Esophagus squamous epithelium (tissue), 5 donors: ENCODE results near the gene MZF1. TPM values are rescaled to one million over a fixed set of nuclear protein-coding genes. Genes with fewer than 3 reads are reported as not detected.

Experiments
- DNase-seq: peaks from one replicate; lab custom pipeline; 2025; lab: John Stamatoyannopoulos, UW
- H3K27ac ChIP-seq, 4 donors: fragments of 200-600 bp; sonication (generic); one replicate each; pipeline ENCODE4 v1.5.1; 2016 to 2019; ENCODE audit warnings: mild to moderate bottlenecking in 1 of 4
- H3K27me3 ChIP-seq, 4 donors: fragments of 200-600 bp; sonication (generic); 1 replicate in 3 of 4; 2 replicates in 1 of 4; pipeline versions ENCODE4 v1.5.1 to v1.6.0; 2017 to 2021; ENCODE audit warnings: antibody characterized with exemption in 1 of 4
- H3K36me3 ChIP-seq, 3 donors: fragments of 200-600 bp; sonication (generic); one replicate each; pipeline ENCODE4 v1.5.1; 2016 to 2019
- H3K4me1 ChIP-seq, 3 donors: fragments of 200-600 bp; sonication (generic); one replicate each; pipeline ENCODE4 v1.5.1; 2017 to 2019
- H3K4me3 ChIP-seq, 4 donors: fragments of 200-600 bp; sonication (generic); 1 replicate in 3 of 4; 2 replicates in 1 of 4; pipeline ENCODE4 v1.5.1; 2016 to 2019; ENCODE audit warnings: mild to moderate bottlenecking in 2 of 4, moderate library complexity in 1 of 4
- H3K9me3 ChIP-seq, 3 donors: fragments of 200-600 bp; sonication (generic); one replicate each; pipeline ENCODE4 v1.5.1; 2016 to 2019
- POLR2A ChIP-seq, 4 donors: fragments of 450-650 bp; IDR thresholded peaks; one replicate each; pipeline ENCODE4 v1.6.1; 2017; ENCODE audit warnings: antibody characterized with exemption in 4 of 4, mild to moderate bottlenecking in 4 of 4, moderate library complexity in 3 of 4
- WGBS, 2 donors: methylation state at CpG; one replicate each; pipeline ENCODE4 v1.1.5; 2018; 5-methylcytosine and 5-hydroxymethylcytosine counted together
- intact Hi-C: fragments of 100-400 bp; cut with DNase I; formaldehyde crosslinking; loops from one replicate; pipeline ENCODE4 v1.15.0; 2022
- total RNA-seq, 4 donors: library from RNA; depleted of rRNA; stranded (reverse); fragments of >200 nt; gene quantifications; one replicate each; pipeline ENCODE4 v1.1.0, GENCODE V29; 2016
- TF ChIP-seq, protein P1 (sequence below), 6 experiments: fragments of 450-650 bp in 4 of 6; fragments of 200-600 bp in 2 of 6; sonication (generic) in 2 of 6; IDR thresholded peaks; one replicate each; pipeline ENCODE4 v1.5.1; 2016 to 2019; ENCODE audit warnings: antibody characterized with exemption in 6 of 6, mild to moderate bottlenecking in 4 of 6, moderate library complexity in 4 of 6
- donor health status: DM: yes; HTN: yes; CAD: no.

MZF1 gene
- total RNA-seq, 4 donors from 2014 or later = 11.8 to 30.9 (median 21.7) TPM

DNA sequence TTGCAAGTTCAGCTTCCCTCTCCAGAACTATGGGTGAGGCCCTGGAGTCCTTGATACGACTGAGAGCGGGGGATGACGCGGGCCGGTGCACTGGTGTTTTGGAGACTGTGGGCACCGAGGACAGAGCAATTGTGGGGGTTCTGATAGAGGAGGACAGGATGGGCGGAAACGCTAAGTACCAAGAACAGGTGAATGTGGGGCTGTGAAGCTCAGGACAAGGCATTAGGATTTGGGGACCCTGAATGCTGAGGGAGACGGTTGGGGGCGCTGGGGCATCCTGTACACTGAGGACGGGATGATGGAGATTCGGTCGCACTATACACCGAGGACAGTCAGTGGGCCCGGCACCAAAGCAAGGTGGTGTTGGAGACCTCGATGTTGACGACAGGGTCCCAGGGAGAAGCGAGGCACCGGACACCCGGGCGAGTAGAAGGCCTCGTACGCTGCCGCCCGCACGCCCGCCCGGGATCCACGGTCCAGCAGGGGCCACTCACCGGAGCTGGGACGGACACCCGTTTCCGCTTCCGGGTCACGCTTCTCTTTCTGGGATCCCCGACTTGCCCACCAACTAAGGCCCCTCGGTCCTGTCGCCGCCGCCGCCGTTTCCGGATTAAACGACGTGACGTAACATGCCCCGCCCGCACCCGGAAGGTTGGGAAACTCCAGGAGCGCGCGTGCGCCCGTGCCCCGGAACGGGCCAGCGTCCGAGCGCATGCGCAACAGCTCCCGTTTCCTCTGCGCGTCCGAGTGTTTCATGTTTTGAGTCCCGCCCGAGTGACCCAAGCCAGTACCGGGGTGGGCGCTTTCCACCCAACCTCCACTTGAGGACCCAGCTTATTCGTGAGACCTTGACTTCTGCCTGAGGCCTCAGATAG, 18.4 kb downstream of the MZF1 start, which contains the start of gene CHMP2A:
TSS of gene CHMP2A (minus strand) at position 612 of the 875 bp plus-strand sequence. CDS start 893 bp downstream, outside the sequence.
- intact Hi-C loops = no loop called here
- 1 to 2% methylated on average over 14 to 18 of the region's 69 CpGs for WGBS, 2 donors
- peak within 1 kb of the TSS; percentile 55 to 79 (median 74) for H3K4me3 ChIP-seq
- H3K36me3 ChIP-seq = peaks cover 19 to 58% (median 41%) of the 10 kb centered on the region in 3 donors
- no peak for DNase-seq
- peak within 1 kb of the TSS; percentile 90 to 100 (median 97) for H3K27ac ChIP-seq
- no peaks in the 10 kb centered on the region for H3K27me3 ChIP-seq
- peaks cover 29 to 52% (median 33%) of the 10 kb centered on the region in 3 donors for H3K4me1 ChIP-seq
- TF ChIP-seq POLR2A (IDR thresholded peaks at IDR 0.05) = peak in 3 of 4 donors; percentile 71 to 75 (median 73)
- TF ChIP-seq, protein P1, sequence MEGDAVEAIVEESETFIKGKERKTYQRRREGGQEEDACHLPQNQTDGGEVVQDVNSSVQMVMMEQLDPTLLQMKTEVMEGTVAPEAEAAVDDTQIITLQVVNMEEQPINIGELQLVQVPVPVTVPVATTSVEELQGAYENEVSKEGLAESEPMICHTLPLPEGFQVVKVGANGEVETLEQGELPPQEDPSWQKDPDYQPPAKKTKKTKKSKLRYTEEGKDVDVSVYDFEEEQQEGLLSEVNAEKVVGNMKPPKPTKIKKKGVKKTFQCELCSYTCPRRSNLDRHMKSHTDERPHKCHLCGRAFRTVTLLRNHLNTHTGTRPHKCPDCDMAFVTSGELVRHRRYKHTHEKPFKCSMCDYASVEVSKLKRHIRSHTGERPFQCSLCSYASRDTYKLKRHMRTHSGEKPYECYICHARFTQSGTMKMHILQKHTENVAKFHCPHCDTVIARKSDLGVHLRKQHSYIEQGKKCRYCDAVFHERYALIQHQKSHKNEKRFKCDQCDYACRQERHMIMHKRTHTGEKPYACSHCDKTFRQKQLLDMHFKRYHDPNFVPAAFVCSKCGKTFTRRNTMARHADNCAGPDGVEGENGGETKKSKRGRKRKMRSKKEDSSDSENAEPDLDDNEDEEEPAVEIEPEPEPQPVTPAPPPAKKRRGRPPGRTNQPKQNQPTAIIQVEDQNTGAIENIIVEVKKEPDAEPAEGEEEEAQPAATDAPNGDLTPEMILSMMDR (IDR thresholded peaks at IDR 0.05) = peak in 1 of 6 experiments; percentile 38
- H3K9me3 ChIP-seq = no peaks in the 10 kb centered on the region

DNA sequence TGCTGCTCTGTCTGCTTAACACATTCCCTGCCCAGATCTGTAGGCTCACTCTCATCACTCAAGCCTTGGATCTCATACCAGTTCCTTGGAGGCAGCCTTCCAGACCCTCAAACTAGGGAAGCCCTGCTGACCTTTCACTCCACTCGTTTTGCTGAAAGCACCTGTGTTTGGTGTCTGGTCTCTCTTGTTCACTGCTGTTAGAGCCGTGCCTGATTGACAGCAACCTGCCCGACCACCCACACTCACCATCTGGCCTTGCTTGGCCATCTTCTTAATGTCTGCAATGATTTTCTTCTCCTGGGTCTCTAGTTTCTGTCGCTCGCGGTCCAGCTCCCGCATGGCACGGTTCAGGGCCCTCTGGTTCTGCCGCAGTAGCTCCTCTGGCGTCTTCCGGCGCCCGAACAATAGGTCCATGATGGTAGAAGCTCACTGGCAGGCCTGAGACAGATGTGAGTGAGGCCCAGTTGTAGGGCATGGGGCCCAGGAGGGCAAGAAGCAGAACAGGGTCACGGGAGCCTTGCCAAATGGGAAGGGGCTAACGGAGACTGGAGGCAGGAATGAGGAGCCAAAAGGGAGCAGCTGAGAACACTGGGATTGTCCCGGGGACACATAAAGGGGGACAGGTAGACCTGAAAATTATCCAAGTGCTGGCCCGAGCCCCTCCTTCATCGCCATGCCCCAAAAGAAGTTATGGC, 19.2 kb downstream of the MZF1 start:
- no peak for DNase-seq
- Histone ChIP-seq H3K4me3 (peak overlapping the region; percentile 55 to 79 (median 74)), H3K27ac (peak overlapping the region; percentile 90 to 100 (median 94)), H3K4me1 (peaks cover 25 to 52% (median 32%) of the 10 kb centered on the region in 3 donors), H3K27me3 (no peaks in the 10 kb centered on the region), H3K36me3 (peaks cover 26 to 66% (median 49%) of the 10 kb centered on the region in 3 donors), H3K9me3 (no peaks in the 10 kb centered on the region)
- 24 to 34% methylated on average over 9 to 16 of the region's 18 CpGs for WGBS, 2 donors
- no peak for TF ChIP-seq POLR2A (IDR thresholded peaks at IDR 0.05)
- TF ChIP-seq, protein P1 (IDR thresholded peaks at IDR 0.05) = no peak
- intact Hi-C loops = no loop called here

DNA sequence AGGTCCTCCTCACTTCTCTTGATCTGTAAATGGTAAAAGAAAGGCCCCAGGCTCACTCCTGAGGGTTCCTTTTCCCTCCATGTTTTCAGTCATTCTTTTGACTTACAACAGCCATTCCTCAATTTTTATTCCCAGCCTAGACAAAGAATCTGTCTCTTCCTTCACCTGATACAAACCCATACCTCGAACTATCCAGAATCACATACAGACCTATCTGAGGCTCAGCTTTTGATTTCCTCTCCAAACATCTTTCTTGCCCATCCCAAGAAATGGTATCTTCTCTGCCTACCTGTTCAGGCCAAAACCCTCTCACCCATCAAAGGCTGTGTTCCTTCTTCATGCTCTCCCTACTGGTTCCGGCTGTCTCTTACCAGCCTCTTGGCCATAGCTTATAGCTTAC, 20.5 kb downstream of the MZF1 start:
- TF ChIP-seq, protein P1 (IDR thresholded peaks at IDR 0.05) = no peak
- TF ChIP-seq POLR2A (IDR thresholded peaks at IDR 0.05) = no peak
- peaks cover 39 to 79% (median 62%) of the 10 kb centered on the region in 3 donors for H3K36me3 ChIP-seq
- no peak overlapping the region for H3K27ac ChIP-seq
- no peaks in the 10 kb centered on the region for H3K27me3 ChIP-seq
- H3K4me3 ChIP-seq = no peak overlapping the region
- intact Hi-C loops = no loop called here
- no peak for DNase-seq
- whole genome bisulfite sequencing, 2 donors = 80 to 89% methylated on average over 2 of the region's 2 CpGs
- no peaks in the 10 kb centered on the region for H3K9me3 ChIP-seq
- peaks cover 24 to 57% (median 32%) of the 10 kb centered on the region in 3 donors for H3K4me1 ChIP-seq

DNA sequence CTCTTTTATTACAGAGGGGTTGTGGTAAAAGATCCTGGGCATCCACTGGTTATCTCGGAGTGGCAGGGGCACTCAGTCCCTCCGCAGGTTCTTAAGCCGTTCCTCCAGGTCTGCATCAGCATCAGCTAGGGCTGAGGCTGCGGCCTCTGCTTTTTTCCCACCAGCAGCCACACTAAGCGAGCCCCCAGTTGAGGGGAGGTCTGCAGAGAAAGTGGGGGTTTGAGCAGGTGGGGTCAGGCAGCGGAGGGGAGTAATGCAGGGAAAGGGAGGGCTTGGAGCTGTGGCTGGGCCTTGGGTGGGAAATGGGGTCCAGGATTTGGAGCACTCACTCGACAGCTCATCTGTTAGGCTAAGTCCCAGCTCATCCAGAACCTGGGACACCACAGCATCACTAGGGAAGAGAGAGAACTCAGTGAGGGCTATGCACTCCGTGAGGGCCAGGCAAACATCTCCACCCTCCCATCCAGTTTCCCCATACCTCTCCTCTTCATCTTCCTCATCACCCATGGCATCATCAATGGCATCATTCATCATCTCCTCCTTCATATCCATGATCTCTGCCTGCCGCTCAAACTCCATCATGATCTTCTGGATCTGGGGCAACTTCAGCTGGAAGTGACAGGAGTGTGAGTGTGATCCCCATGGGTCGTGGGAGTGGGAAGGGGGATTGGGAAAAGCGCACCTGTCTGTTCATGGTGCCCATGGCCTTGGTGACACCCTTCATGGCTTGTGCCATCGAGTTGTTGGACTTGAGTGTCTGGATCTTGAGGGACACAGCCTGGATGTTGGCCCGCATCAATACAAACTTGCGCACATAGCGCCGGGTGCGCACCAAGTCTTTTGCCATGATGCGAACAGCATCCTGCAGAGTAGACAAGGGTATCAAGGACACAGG, 21.3 kb downstream of the MZF1 start:
- WGBS, 2 donors = 84 to 89% methylated on average over 12 to 13 of the region's 18 CpGs
- H3K4me1 ChIP-seq = peaks cover 23 to 57% (median 32%) of the 10 kb centered on the region in 3 donors

More for the DNA sequence above, 21.3 kb downstream of the MZF1 start:
- no peak for DNase-seq
- H3K9me3 ChIP-seq = no peaks in the 10 kb centered on the region
- intact Hi-C loops = no loop called here
- no peak for TF ChIP-seq POLR2A (IDR thresholded peaks at IDR 0.05)
- TF ChIP-seq, protein P1 (IDR thresholded peaks at IDR 0.05) = no peak
- no peak overlapping the region for H3K4me3 ChIP-seq
- H3K27ac ChIP-seq = no peak overlapping the region
- H3K27me3 ChIP-seq = no peaks in the 10 kb centered on the region
- H3K36me3 ChIP-seq = peaks cover 46 to 85% (median 67%) of the 10 kb centered on the region in 3 donors
